Parathyroid adenoma (tissue), 2 donors: ENCODE results near the gene AP3B2.

Experiments used
- H2AFZ ChIP-seq: fragments of 300-600 bp; sonication (generic); one replicate; pipeline ENCODE4 v1.7.0; 2017; ENCODE audit warnings: antibody characterized with exemption, mild to moderate bottlenecking
- H3K27ac ChIP-seq: fragments of 300-600 bp; sonication (generic); one replicate; pipeline ENCODE4 v1.7.0; 2017
- H3K27me3 ChIP-seq: fragments of 300-600 bp; sonication (generic); one replicate; pipeline ENCODE4 v1.7.0; 2017; ENCODE audit warnings: low read length; ENCODE audit not compliant: control insufficient read depth, insufficient read depth
- H3K36me3 ChIP-seq: fragments of 300-600 bp; sonication (generic); one replicate; pipeline ENCODE4 v1.7.0; 2017; ENCODE audit warnings: low read length; ENCODE audit not compliant: control insufficient read depth, insufficient read depth
- H3K4me1 ChIP-seq: fragments of 300-600 bp; sonication (generic); one replicate; pipeline ENCODE4 v1.7.0; 2017; ENCODE audit warnings: control low read depth
- H3K4me2 ChIP-seq: fragments of 300-600 bp; sonication (generic); one replicate; pipeline ENCODE4 v1.7.0; 2017; ENCODE audit warnings: low read length
- H3K4me3 ChIP-seq: fragments of 300-600 bp; sonication (generic); one replicate; pipeline ENCODE4 v1.7.0; 2017; ENCODE audit warnings: low read depth, low read length
- H3K79me2 ChIP-seq: fragments of 300-600 bp; sonication (generic); one replicate; pipeline ENCODE4 v1.7.0; 2017; ENCODE audit warnings: control low read depth
- H3K9ac ChIP-seq: fragments of 300-600 bp; sonication (generic); one replicate; pipeline ENCODE4 v1.7.0; 2017; ENCODE audit warnings: mild to moderate bottlenecking
- H3K9me3 ChIP-seq: fragments of 300-600 bp; sonication (generic); one replicate; pipeline ENCODE4 v1.7.0; 2017; ENCODE audit warnings: low read length; ENCODE audit not compliant: control insufficient read depth
- TF ChIP-seq, protein P1 (sequence below): fragments of 300-600 bp; sonication (generic); IDR thresholded peaks from one replicate; pipeline ENCODE4 v1.7.0; 2017; ENCODE audit warnings: antibody characterized with exemption, mild to moderate bottlenecking
- donor health status: primary hyperparathyroidism.

AP3B2 gene

DNA sequence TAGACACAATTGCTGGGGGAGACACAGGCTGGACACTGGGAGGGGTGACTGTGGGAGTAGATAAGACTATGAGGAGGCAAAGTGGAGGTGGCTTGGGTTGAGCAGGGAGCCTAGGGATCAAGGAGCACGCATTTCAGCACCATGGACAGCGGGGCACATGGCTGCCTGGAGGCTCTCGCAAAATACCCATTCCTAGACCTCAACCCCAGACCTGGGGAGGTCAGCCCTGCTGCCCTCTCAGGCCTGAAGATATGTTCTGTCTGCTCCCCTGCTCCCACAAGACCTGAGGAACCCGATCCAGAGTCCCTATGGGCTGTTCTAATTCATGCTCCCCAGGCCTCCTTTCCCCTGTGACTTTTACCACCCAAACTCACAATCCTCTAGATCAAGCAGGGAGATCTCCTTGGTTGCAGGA, 46.5 kb downstream of the AP3B2 start:
- Histone ChIP-seq H3K27me3 (no peaks in the 10 kb centered on the region), H3K4me2 (no peak overlapping the region), H2AFZ (no peak overlapping the region), H3K4me1 (peaks cover 53% of the 10 kb centered on the region), H3K9ac (no peak overlapping the region), H3K79me2 (no peaks in the 10 kb centered on the region), H3K9me3 (no peaks in the 10 kb centered on the region), H3K27ac (peak overlapping the region; percentile 98), H3K4me3 (no peak overlapping the region), H3K36me3 (no peaks in the 10 kb centered on the region)
- TF ChIP-seq, protein P1, sequence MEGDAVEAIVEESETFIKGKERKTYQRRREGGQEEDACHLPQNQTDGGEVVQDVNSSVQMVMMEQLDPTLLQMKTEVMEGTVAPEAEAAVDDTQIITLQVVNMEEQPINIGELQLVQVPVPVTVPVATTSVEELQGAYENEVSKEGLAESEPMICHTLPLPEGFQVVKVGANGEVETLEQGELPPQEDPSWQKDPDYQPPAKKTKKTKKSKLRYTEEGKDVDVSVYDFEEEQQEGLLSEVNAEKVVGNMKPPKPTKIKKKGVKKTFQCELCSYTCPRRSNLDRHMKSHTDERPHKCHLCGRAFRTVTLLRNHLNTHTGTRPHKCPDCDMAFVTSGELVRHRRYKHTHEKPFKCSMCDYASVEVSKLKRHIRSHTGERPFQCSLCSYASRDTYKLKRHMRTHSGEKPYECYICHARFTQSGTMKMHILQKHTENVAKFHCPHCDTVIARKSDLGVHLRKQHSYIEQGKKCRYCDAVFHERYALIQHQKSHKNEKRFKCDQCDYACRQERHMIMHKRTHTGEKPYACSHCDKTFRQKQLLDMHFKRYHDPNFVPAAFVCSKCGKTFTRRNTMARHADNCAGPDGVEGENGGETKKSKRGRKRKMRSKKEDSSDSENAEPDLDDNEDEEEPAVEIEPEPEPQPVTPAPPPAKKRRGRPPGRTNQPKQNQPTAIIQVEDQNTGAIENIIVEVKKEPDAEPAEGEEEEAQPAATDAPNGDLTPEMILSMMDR, result no peak

DNA sequence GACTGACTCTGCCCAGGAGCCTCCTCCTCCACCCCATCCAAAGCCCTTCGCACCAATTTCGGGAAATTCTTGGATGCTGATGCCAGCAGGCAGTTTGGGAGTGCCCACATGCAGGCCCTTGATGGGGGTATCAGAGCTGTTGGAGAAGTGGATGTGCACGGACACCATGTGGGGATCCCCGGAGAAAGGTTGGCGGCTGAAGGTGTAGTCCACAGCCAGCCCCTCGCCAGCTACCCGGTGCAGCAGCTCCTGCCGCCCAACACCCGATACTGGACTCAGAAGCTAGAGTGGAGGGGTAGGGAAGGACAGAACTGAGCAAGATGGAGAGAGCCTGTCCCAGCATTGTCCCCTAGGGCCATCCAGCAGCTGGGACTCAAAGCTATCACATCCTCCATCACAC, 47.0 kb downstream of the AP3B2 start:
- H3K79me2 ChIP-seq, result no peaks in the 10 kb centered on the region
- H3K9me3 ChIP-seq, result no peaks in the 10 kb centered on the region
- no peaks in the 10 kb centered on the region for H3K36me3 ChIP-seq
- no peak overlapping the region for H3K4me3 ChIP-seq
- H3K27ac ChIP-seq, result peak overlapping the region; percentile 98
- H3K4me1 ChIP-seq, result peaks cover 49% of the 10 kb centered on the region
- no peak overlapping the region for H3K4me2 ChIP-seq
- no peaks in the 10 kb centered on the region for H3K27me3 ChIP-seq
- H2AFZ ChIP-seq, result no peak overlapping the region
- TF ChIP-seq, protein P1, result no peak
- no peak overlapping the region for H3K9ac ChIP-seq

DNA sequence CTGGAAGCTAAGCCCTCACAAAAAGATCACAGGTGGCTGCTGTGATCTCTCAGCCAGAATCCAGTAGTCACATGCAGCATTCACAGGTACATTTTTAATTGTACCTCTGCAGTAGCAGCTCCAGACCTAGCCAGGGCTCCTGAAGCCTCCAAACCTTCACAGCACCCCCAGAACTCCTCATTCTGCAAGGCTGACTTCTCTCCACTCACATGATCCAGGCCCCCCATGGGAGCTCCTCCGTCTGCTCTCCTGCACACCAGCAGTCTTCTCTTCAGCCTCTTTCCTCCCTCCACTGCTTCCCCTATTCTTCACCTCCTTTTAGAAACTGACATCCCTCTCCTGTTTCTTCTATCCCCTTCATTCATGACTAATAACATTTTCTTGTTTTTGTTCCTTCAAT, 49.3 kb downstream of the AP3B2 start:
- no peaks in the 10 kb centered on the region for H3K9me3 ChIP-seq
- TF ChIP-seq, protein P1, result no peak
- H3K27me3 ChIP-seq, result no peaks in the 10 kb centered on the region
- H2AFZ ChIP-seq, result no peak overlapping the region
- H3K4me1 ChIP-seq, result peaks cover 42% of the 10 kb centered on the region
- H3K4me2 ChIP-seq, result no peak overlapping the region
- H3K27ac ChIP-seq, result peak overlapping the region; percentile 98
- H3K36me3 ChIP-seq, result no peaks in the 10 kb centered on the region
- H3K79me2 ChIP-seq, result no peaks in the 10 kb centered on the region
- no peak overlapping the region for H3K9ac ChIP-seq
- H3K4me3 ChIP-seq, result no peak overlapping the region

DNA sequence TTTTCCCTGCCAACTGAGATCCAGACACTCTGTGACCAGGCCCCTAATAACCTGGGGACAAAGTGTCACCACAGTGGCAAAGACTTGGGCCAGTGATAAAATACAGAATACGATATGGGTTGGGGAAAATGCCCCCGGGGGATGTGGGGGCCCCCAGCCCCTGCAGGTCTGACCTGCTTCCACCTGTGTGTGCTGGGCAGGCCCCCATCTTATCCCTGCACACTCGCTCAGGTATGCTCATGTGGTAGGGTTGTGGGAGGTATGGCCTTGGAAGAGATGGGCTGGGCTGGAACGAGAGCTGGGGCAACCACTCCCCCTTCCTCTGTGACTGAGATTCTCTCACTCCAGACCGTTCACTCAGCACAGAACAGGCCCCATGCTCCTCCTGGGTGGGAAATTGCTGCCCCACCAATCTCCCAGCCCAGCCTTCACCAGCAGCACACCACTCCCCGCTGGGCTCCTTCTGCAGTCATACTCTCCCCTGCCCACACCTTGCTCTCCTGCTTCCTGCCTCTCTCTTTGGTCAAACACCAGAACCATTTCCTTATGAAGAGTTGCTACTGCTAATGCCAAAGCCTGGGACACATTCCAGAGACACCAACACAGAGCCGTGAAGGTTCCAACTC, 52.9 kb downstream of the AP3B2 start:
- TF ChIP-seq, protein P1, result no peak
- Histone ChIP-seq H3K4me3 (no peak overlapping the region), H3K27me3 (no peaks in the 10 kb centered on the region), H3K9me3 (no peaks in the 10 kb centered on the region), H3K4me1 (peaks cover 22% of the 10 kb centered on the region), H3K27ac (peak overlapping the region; percentile 61), H3K4me2 (no peak overlapping the region), H3K79me2 (no peaks in the 10 kb centered on the region), H3K36me3 (no peaks in the 10 kb centered on the region), H3K9ac (no peak overlapping the region), H2AFZ (no peak overlapping the region)

DNA sequence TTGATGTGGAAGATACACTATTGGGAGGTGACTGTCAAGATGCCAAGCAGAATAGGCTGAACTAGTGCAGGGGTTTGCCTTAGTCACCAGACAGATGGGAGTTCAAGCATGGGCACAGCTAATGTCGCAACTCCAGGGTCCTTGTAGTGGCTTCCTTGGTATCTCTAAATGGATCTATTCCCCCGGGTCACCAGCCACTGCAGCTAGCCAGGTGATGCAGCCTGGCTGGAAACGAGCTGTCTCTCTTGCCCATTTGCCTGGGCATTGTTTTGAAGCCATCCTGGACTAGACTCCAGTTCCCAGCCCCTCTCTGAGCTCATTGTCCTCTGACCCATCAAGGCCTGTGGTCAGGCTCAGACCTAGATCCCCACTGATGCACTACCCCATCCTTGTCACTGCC, 54.1 kb downstream of the AP3B2 start:
- Histone ChIP-seq H3K36me3 (no peaks in the 10 kb centered on the region), H3K4me3 (no peak overlapping the region), H3K27me3 (no peaks in the 10 kb centered on the region), H3K4me2 (no peak overlapping the region), H3K9ac (no peak overlapping the region), H3K4me1 (peaks cover 11% of the 10 kb centered on the region), H3K79me2 (no peaks in the 10 kb centered on the region), H3K9me3 (no peaks in the 10 kb centered on the region), H3K27ac (peak overlapping the region; percentile 51), H2AFZ (no peak overlapping the region)
- TF ChIP-seq, protein P1, result no peak
